ENCODE measurements around the gene TEX264.

The TEX264 gene

GRCh38 chr3:51721062-51721745 lies 50.2 kb downstream of the TEX264 start:
- H3K79me2 ChIP-seq (ENCODE audit: insufficient read depth, low read length), result no peaks in the 10 kb centered on the region
- no peaks in the 10 kb centered on the region for H3K27me3 ChIP-seq (ENCODE audit: insufficient read depth, low read length, poor library complexity)
- H3K36me3 ChIP-seq (ENCODE audit: insufficient read depth, low read length), result no peaks in the 10 kb centered on the region
- no peak overlapping the region for H3K9ac ChIP-seq (ENCODE audit: low read depth, low read length)
- peaks cover 5% of the 10 kb centered on the region; the same call in 1 of the 2 replicates for H3K4me1 ChIP-seq (ENCODE audit: insufficient read depth, low read length)
- peak overlapping the region; percentile 63; the same call in 1 of the 2 replicates for H2AFZ ChIP-seq (ENCODE audit: low read depth, low read length)
- TF ChIP-seq, protein P1, sequence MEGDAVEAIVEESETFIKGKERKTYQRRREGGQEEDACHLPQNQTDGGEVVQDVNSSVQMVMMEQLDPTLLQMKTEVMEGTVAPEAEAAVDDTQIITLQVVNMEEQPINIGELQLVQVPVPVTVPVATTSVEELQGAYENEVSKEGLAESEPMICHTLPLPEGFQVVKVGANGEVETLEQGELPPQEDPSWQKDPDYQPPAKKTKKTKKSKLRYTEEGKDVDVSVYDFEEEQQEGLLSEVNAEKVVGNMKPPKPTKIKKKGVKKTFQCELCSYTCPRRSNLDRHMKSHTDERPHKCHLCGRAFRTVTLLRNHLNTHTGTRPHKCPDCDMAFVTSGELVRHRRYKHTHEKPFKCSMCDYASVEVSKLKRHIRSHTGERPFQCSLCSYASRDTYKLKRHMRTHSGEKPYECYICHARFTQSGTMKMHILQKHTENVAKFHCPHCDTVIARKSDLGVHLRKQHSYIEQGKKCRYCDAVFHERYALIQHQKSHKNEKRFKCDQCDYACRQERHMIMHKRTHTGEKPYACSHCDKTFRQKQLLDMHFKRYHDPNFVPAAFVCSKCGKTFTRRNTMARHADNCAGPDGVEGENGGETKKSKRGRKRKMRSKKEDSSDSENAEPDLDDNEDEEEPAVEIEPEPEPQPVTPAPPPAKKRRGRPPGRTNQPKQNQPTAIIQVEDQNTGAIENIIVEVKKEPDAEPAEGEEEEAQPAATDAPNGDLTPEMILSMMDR (IDR thresholded peaks at IDR 0.05; ENCODE audit: borderline replicate concordance, extremely low read depth, low read length, poor library complexity, severe bottlenecking), result no peak
- no peak for TF ChIP-seq EZH2 (IDR thresholded peaks at IDR 0.05; ENCODE audit: borderline replicate concordance, low read depth, low read length, severe bottlenecking)
- H3K4me3 ChIP-seq (ENCODE audit: low read depth in 1 of 2, low read length in 2 of 2), result no peak overlapping the region
- H4K20me1 ChIP-seq (ENCODE audit: insufficient read depth, low read length), result no peaks in the 10 kb centered on the region
- no peak overlapping the region for H3K27ac ChIP-seq (ENCODE audit: low read length)
- no peak overlapping the region for H3K4me2 ChIP-seq (ENCODE audit: insufficient read depth, low read length)
- no peaks in the 10 kb centered on the region for H3K9me3 ChIP-seq (ENCODE audit: insufficient read depth, low read length, severe bottlenecking)
- DNase-seq (peak; percentile 23), ATAC-seq (ENCODE audit: insufficient read depth, low read depth) (peak; percentile 24; the same call in 1 of the 3 replicates)

DNA sequence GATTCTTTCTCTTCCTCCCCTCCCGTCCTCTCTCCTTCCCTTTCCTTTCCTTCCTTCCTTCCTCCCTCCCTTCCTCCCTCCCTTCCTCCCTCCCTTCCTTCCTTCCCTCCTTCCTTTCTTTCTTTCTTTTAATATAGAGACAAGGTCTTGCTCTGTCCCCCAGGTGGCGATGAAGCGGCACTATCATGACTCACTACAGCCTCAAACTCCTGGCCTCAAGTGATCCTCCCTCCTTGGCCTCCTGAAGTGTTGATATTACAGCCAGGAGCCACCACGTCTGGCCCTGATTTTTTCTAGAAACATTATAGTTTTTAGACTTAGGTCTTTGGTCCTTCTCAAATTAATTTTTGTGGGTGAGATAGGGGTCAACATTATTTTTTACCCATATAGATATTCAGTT lies 51.3 kb downstream of the TEX264 start:
- TF ChIP-seq EZH2 (IDR thresholded peaks at IDR 0.05; ENCODE audit: borderline replicate concordance, low read depth, low read length, severe bottlenecking), result no peak
- TF ChIP-seq, protein P1 (IDR thresholded peaks at IDR 0.05; ENCODE audit: borderline replicate concordance, extremely low read depth, low read length, poor library complexity, severe bottlenecking), result peak; percentile 34
- no peak overlapping the region for H3K27ac ChIP-seq (ENCODE audit: low read length)
- H3K4me1 ChIP-seq (ENCODE audit: insufficient read depth, low read length), result peaks cover 5% of the 10 kb centered on the region; the same call in 1 of the 2 replicates
- ATAC-seq (ENCODE audit: insufficient read depth, low read depth) (peak; percentile 36; the same call in 1 of the 3 replicates), DNase-seq (peak; percentile 29)
- no peaks in the 10 kb centered on the region for H3K36me3 ChIP-seq (ENCODE audit: insufficient read depth, low read length)
- H2AFZ ChIP-seq (ENCODE audit: low read depth, low read length), result no peak overlapping the region
- no peaks in the 10 kb centered on the region for H3K9me3 ChIP-seq (ENCODE audit: insufficient read depth, low read length, severe bottlenecking)
- H3K79me2 ChIP-seq (ENCODE audit: insufficient read depth, low read length), result no peaks in the 10 kb centered on the region
- no peak overlapping the region for H3K4me3 ChIP-seq (ENCODE audit: low read depth in 1 of 2, low read length in 2 of 2)
- no peak overlapping the region for H3K4me2 ChIP-seq (ENCODE audit: insufficient read depth, low read length)
- H3K9ac ChIP-seq (ENCODE audit: low read depth, low read length), result no peak overlapping the region
- no peaks in the 10 kb centered on the region for H3K27me3 ChIP-seq (ENCODE audit: insufficient read depth, low read length, poor library complexity)
- H4K20me1 ChIP-seq (ENCODE audit: insufficient read depth, low read length), result no peaks in the 10 kb centered on the region

DNA sequence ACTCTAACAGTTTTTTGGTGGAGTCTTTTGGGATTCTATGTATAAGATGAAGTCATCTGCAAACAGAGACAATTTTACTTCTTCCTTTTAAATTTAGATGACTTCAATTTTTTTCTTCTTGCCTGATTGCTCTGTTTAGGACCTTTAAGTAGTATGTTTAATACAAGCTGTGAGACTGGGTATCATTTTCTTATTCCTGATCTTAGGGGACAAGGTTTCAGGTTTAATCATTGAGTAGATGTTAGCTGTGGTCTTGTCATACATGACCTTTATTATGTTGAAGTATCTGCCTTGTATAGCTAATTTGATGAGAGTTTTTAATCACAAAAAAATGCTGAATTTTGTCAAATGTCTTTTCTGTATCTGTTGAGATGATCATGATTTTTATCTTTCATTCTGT lies 56.4 kb downstream of the TEX264 start:
- Histone ChIP-seq H4K20me1 (ENCODE audit: insufficient read depth, low read length) (no peaks in the 10 kb centered on the region), H3K4me3 (ENCODE audit: low read depth in 1 of 2, low read length in 2 of 2) (no peak overlapping the region), H3K36me3 (ENCODE audit: insufficient read depth, low read length) (no peaks in the 10 kb centered on the region), H3K27ac (ENCODE audit: low read length) (no peak overlapping the region), H3K79me2 (ENCODE audit: insufficient read depth, low read length) (no peaks in the 10 kb centered on the region), H3K9me3 (ENCODE audit: insufficient read depth, low read length, severe bottlenecking) (no peaks in the 10 kb centered on the region), H3K4me1 (ENCODE audit: insufficient read depth, low read length) (no peaks in the 10 kb centered on the region), H3K27me3 (ENCODE audit: insufficient read depth, low read length, poor library complexity) (peaks cover 4% of the 10 kb centered on the region), H3K4me2 (ENCODE audit: insufficient read depth, low read length) (no peak overlapping the region), H3K9ac (ENCODE audit: low read depth, low read length) (no peak overlapping the region), H2AFZ (ENCODE audit: low read depth, low read length) (no peak overlapping the region)
- DNase-seq (no peak), ATAC-seq (ENCODE audit: insufficient read depth, low read depth) (no peak)
- no peak for TF ChIP-seq EZH2 (IDR thresholded peaks at IDR 0.05; ENCODE audit: borderline replicate concordance, low read depth, low read length, severe bottlenecking)
- TF ChIP-seq, protein P1 (IDR thresholded peaks at IDR 0.05; ENCODE audit: borderline replicate concordance, extremely low read depth, low read length, poor library complexity, severe bottlenecking), result no peak
